ENCODE data around the gene PADI1. TPM values are rescaled to one million over a fixed set of nuclear protein-coding genes. Genes with fewer than 3 reads are reported as not detected.
"Not testable (repeated sequence)": the region's sequence is repeated elsewhere in the genome, so short reads cannot be mapped to it uniquely, and the experiment has no call there.

PADI1 gene
- total RNA-seq, 1 experiment from 2014 or later, result 0.37 TPM

DNA sequence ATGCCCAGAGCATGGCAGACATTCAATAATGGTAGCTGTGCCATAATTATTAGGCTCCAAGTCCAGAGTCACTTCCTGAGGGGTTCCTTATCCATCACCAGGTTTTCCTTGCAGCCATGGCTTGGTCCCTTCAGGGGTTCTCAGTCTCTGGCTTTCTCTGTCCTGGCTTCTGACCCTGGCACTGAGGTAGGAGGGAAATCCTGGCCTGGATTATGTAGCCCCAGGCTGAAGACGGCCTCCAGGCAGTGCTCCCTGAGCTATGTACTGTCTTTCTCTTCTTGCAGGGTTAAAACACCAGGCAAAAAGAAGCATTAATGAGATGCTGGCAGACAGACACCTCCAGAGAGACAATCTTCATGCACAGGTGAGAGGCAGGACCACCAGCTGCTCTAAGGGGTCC lies 34.5 kb downstream of the PADI1 start:
- no peaks in the 10 kb centered on the region for H4K20me1 ChIP-seq (ENCODE audit: insufficient read depth)
- H3K4me1 ChIP-seq (ENCODE audit: control insufficient read depth in 1 of 2, insufficient read depth in 2 of 2, low read length in 2 of 2), result peaks cover 8 to 38% of the 10 kb centered on the region in 2 experiments; a peak in 3 of 4 replicates
- H3K36me3 ChIP-seq (ENCODE audit: control insufficient read depth in 1 of 2, insufficient read depth in 2 of 2, low read length in 2 of 2), result no peaks in the 10 kb centered on the region
- intact Hi-C loops (cut with micrococcal nuclease), result loop anchor here (5.0 kb wide), 1 partner anchor 287 kb away; no protein-coding TSS in a partner anchor
- no peaks in the 10 kb centered on the region for H3K79me2 ChIP-seq (ENCODE audit: insufficient read depth, low read length)
- ChIA-PET RAD21 (ENCODE audit: low non-redundant PET in 1 of 2, low total read pairs in 2 of 2, uncharacterized antibody in 2 of 2, unreplicated experiment in 2 of 2) (interaction anchor here in 1 of 2 experiments (1.2 kb wide), 1 partner anchor 113 kb away, joined by 3 read pairs; no protein-coding TSS in a partner anchor), CTCF (interaction anchor here (0.8 to 7.0 kb wide), 3 partner anchors 14 to 164 kb away, joined by 3 to 71 read pairs (median 3); no protein-coding TSS in a partner anchor), POLR2A (interaction anchor here (0.8 to 1.2 kb wide), 3 partner anchors 9 to 183 kb away, joined by 3 to 6 read pairs (median 4); no protein-coding TSS in a partner anchor)
- no peak overlapping the region for H3K4me3 ChIP-seq (replicated peaks in 1 of 2; ENCODE audit: low read depth in 1 of 2, low read length in 2 of 2)
- no peak overlapping the region for H3K4me2 ChIP-seq (ENCODE audit: low read length)
- no peaks in the 10 kb centered on the region for H3K9me2 ChIP-seq (ENCODE audit: insufficient read depth)
- peak; percentile 72 for ATAC-seq
- no peak overlapping the region for H3K9ac ChIP-seq (ENCODE audit: low read length)
- H3K9me3 ChIP-seq (ENCODE audit: control insufficient read depth in 1 of 2, insufficient read depth in 1 of 2, low read depth in 1 of 2, low read length in 2 of 2), result no peaks in the 10 kb centered on the region
- BruUV-seq (replicated peaks), result no TSS peak
- TF ChIP-seq YY1 (IDR thresholded peaks at IDR 0.05; ENCODE audit: extremely low read depth, insufficient replicate concordance, low read depth, low read length) (no peak), POLR2AphosphoS5 (IDR thresholded peaks at IDR 0.05; ENCODE audit: low read depth, low read length) (no peak), CBX3 (IDR thresholded peaks at IDR 0.05; ENCODE audit: low read depth) (no peak), FOSL1 (IDR thresholded peaks at IDR 0.05; ENCODE audit: low read depth) (no peak), ELF1 (IDR thresholded peaks at IDR 0.05; ENCODE audit: borderline replicate concordance, low read depth) (no peak), CEBPB (IDR thresholded peaks at IDR 0.05; ENCODE audit: low read depth) (no peak)
- TF ChIP-seq, protein P1, sequence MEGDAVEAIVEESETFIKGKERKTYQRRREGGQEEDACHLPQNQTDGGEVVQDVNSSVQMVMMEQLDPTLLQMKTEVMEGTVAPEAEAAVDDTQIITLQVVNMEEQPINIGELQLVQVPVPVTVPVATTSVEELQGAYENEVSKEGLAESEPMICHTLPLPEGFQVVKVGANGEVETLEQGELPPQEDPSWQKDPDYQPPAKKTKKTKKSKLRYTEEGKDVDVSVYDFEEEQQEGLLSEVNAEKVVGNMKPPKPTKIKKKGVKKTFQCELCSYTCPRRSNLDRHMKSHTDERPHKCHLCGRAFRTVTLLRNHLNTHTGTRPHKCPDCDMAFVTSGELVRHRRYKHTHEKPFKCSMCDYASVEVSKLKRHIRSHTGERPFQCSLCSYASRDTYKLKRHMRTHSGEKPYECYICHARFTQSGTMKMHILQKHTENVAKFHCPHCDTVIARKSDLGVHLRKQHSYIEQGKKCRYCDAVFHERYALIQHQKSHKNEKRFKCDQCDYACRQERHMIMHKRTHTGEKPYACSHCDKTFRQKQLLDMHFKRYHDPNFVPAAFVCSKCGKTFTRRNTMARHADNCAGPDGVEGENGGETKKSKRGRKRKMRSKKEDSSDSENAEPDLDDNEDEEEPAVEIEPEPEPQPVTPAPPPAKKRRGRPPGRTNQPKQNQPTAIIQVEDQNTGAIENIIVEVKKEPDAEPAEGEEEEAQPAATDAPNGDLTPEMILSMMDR (IDR thresholded peaks at IDR 0.05 in 2 of 3, conservative IDR thresholded peaks at IDR 0.05 in 1 of 3; ENCODE audit: borderline replicate concordance in 1 of 3, insufficient read depth in 1 of 3, low read depth in 2 of 3, low read length in 2 of 3), result no peak
- no peak overlapping the region for H3K27ac ChIP-seq (ENCODE audit: low read depth, low read length)
- peaks cover 11% of the 10 kb centered on the region; the same call in 1 of the 2 replicates for H3K27me3 ChIP-seq (ENCODE audit: insufficient read depth, low read length)
- peak; percentile 98 for DNase-seq (ENCODE audit: low read depth, low spot score)
- H2AFZ ChIP-seq (ENCODE audit: low read depth, low read length, poor library complexity, severe bottlenecking), result no peak overlapping the region

DNA sequence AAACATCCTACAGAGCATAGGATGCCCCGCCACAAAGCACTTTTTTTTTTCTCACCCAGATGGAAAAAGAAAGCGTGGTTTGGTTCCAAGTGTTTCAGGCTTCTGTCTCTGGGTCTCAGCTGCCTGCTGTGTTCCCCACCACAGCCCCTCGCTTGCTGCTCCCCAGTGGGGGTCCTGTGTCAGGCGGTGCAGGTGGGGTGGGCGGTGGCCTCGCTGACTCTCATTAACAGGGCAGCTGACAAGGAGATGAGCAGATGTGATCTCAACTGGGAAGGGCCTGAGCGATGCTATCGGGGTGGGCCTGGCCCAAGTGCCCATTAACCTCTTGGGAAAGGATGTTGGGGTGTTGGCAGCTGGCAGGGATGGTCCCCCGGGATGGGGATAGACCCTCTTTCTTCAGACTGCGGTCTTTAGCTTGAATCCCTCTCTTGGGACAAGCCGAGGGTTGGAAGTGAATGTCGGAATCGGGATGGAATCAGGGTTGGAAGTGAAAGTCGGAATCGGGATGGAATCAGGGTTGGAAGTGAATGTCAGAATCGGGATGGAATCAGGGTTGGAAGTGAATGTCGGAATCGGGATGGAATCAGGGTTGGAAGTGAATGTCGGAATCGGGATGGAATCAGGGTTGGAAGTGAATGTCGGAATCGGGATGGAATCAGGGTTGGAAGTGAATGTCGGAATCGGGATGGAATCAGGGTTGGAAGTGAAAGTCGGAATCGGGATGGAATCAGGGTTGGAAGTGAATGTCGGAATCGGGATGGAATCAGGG lies 36.3 kb downstream of the PADI1 start:
- POLR2A ChIA-PET; ATAC-seq; RAD21 ChIA-PET (ENCODE audit: low non-redundant PET in 1 of 2, low total read pairs in 2 of 2, uncharacterized antibody in 2 of 2, unreplicated experiment in 2 of 2): not testable (repeated sequence)

DNA sequence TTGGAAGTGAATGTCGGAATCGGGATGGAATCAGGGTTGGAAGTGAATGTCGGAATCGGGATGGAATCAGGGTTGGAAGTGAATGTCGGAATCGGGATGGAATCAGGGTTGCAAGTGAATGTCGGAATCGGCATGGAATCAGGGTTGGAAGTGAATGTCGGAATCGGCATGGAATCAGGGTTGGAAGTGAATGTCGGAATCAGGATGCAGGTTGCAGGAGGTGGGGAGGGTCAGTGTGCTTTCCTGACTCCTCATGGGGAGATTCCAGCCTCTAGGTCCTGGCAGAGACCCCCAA lies 36.8 kb downstream of the PADI1 start:
- H3K79me2 ChIP-seq (ENCODE audit: insufficient read depth, low read length); RAD21 ChIA-PET (ENCODE audit: low non-redundant PET in 1 of 2, low total read pairs in 2 of 2, uncharacterized antibody in 2 of 2, unreplicated experiment in 2 of 2); H3K9me3 ChIP-seq (ENCODE audit: control insufficient read depth in 1 of 2, insufficient read depth in 1 of 2, low read depth in 1 of 2, low read length in 2 of 2); H3K27ac ChIP-seq (ENCODE audit: low read depth, low read length); BruUV-seq (replicated peaks); ATAC-seq; H3K4me3 ChIP-seq (replicated peaks in 1 of 2; ENCODE audit: low read depth in 1 of 2, low read length in 2 of 2); POLR2A ChIA-PET; DNase-seq (ENCODE audit: low read depth, low spot score); H3K36me3 ChIP-seq (ENCODE audit: control insufficient read depth in 1 of 2, insufficient read depth in 2 of 2, low read length in 2 of 2); intact Hi-C loops (cut with micrococcal nuclease); H4K20me1 ChIP-seq (ENCODE audit: insufficient read depth); H3K4me2 ChIP-seq (ENCODE audit: low read length); H3K27me3 ChIP-seq (ENCODE audit: insufficient read depth, low read length); H3K9me2 ChIP-seq (ENCODE audit: insufficient read depth); H2AFZ ChIP-seq (ENCODE audit: low read depth, low read length, poor library complexity, severe bottlenecking); H3K9ac ChIP-seq (ENCODE audit: low read length): not testable (repeated sequence)
- CTCF ChIA-PET, result interaction anchor here (1.1 kb wide), 1 partner anchor 22 kb away, joined by 3 read pairs; no protein-coding TSS in a partner anchor
- H3K4me1 ChIP-seq (ENCODE audit: control insufficient read depth in 1 of 2, insufficient read depth in 2 of 2, low read length in 2 of 2), result peaks cover 5 to 37% of the 10 kb centered on the region in 2 experiments; a peak in 3 of 4 replicates

More for the DNA sequence above, 36.3 kb downstream of the PADI1 start:
- H3K9me3 ChIP-seq (ENCODE audit: control insufficient read depth in 1 of 2, insufficient read depth in 1 of 2, low read depth in 1 of 2, low read length in 2 of 2); H3K4me3 ChIP-seq (replicated peaks in 1 of 2; ENCODE audit: low read depth in 1 of 2, low read length in 2 of 2); H3K4me2 ChIP-seq (ENCODE audit: low read length); DNase-seq (ENCODE audit: low read depth, low spot score); H3K9ac ChIP-seq (ENCODE audit: low read length); BruUV-seq (replicated peaks); H3K36me3 ChIP-seq (ENCODE audit: control insufficient read depth in 1 of 2, insufficient read depth in 2 of 2, low read length in 2 of 2); intact Hi-C loops (cut with micrococcal nuclease); H3K27ac ChIP-seq (ENCODE audit: low read depth, low read length); H3K9me2 ChIP-seq (ENCODE audit: insufficient read depth); H3K79me2 ChIP-seq (ENCODE audit: insufficient read depth, low read length); H2AFZ ChIP-seq (ENCODE audit: low read depth, low read length, poor library complexity, severe bottlenecking); H4K20me1 ChIP-seq (ENCODE audit: insufficient read depth); H3K27me3 ChIP-seq (ENCODE audit: insufficient read depth, low read length): not testable (repeated sequence)
- CTCF ChIA-PET, result interaction anchor here (7.0 kb wide), 1 partner anchor 114 kb away, joined by 71 read pairs; no protein-coding TSS in a partner anchor
- H3K4me1 ChIP-seq (ENCODE audit: control insufficient read depth in 1 of 2, insufficient read depth in 2 of 2, low read length in 2 of 2), result peaks cover 6 to 37% of the 10 kb centered on the region in 2 experiments; a peak in 3 of 4 replicates
